ENCODE measurements around the gene B3GALNT1. TPM values are rescaled to one million over a fixed set of nuclear protein-coding genes. Genes with fewer than 3 reads are reported as not detected.

The B3GALNT1 gene
- total RNA-seq, 4 donors from 2014 or later, result 5.3 to 11.0 (median 6.6) TPM

GRCh38 chr3:161082063-161082462 is 23.1 kb downstream of the B3GALNT1 start:
- ATAC-seq (ENCODE audit: low FRiP score) (peak; percentile 14), DNase-seq (ENCODE audit: low spot score) (no peak)
- TF ChIP-seq CTCF (IDR thresholded peaks at IDR 0.05), result no peak

- no peak for TF ChIP-seq CTCF (IDR thresholded peaks at IDR 0.05)
- ATAC-seq (ENCODE audit: low FRiP score), result peak; percentile 41
These were observed 23.5 kb downstream of the B3GALNT1 start for GRCh38 chr3:161081633-161082032.

GRCh38 chr3:161073181-161073580 is 32.0 kb downstream of the B3GALNT1 start:
- TF ChIP-seq CTCF (IDR thresholded peaks at IDR 0.05), result no peak
- DNase-seq (ENCODE audit: low spot score) (no peak), ATAC-seq (ENCODE audit: low FRiP score) (no peak)

More at GRCh38 chr3:161081633-161082032, 23.5 kb downstream of the B3GALNT1 start:
- DNase-seq (ENCODE audit: low spot score), result no peak

GRCh38 chr3:161072751-161073150 is 32.4 kb downstream of the B3GALNT1 start:
- no peak for TF ChIP-seq CTCF (IDR thresholded peaks at IDR 0.05)
- DNase-seq (ENCODE audit: low spot score) (no peak), ATAC-seq (ENCODE audit: low FRiP score) (no peak)

GRCh38 chr3:161072211-161072621 is 32.9 kb downstream of the B3GALNT1 start:
- ATAC-seq (ENCODE audit: low FRiP score) (no peak), DNase-seq (ENCODE audit: low spot score) (no peak)
- TF ChIP-seq CTCF (IDR thresholded peaks at IDR 0.05), result no peak

GRCh38 chr3:161070980-161071663 is 34.0 kb downstream of the B3GALNT1 start:
- no peak for TF ChIP-seq CTCF (IDR thresholded peaks at IDR 0.05)
- DNase-seq (ENCODE audit: low spot score) (no peak), ATAC-seq (ENCODE audit: low FRiP score) (no peak)

DNA sequence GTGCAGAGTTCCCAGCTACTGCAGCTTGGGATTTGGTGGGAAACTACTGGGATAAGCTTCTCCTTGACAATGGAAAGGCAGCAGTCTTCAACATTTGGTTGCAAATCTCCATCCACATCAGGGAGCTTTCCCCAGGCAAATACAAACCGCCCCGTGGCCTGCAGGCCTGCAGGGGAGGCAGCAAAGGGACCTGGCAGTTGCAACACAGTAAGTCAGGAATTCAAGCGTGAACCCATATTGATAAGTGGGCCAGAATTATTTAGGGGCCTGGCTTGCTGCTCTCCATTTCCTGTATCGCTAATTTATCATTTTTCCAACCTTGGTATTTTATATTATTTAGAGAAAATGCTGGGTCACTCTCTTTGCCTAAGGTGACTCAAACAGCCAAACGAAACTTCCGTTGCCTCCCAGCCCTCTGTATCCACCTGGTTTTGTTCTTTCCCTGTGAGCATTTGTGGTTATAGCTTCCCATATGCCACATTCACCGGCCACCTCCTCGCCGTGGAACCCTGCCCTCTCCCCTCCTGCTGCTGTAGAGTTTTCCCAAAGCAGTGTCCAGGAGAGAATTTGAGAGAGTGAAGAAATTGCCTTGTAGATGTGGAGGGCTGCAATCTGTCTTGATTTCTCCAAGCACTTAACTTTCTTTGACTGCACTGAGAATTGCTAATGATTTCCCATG is 34.8 kb downstream of the B3GALNT1 start:
- TF ChIP-seq CTCF (IDR thresholded peaks at IDR 0.05), result no peak
- DNase-seq (ENCODE audit: low spot score), result no peak
- no peak for ATAC-seq (ENCODE audit: low FRiP score)

All from omental fat pad (tissue), 4 donors.